Activated CD8-positive, alpha-beta T cell treated with anti-CD3 and anti-CD28 coated beads, Interleukin-2, amount 10 ng/mL, durations not matched to agents 7 days and 5 days (primary cell): ENCODE data around the gene SPTBN1. TPM values are rescaled to one million over a fixed set of nuclear protein-coding genes. Genes with fewer than 3 reads are reported as not detected.

Experiments
- ATAC-seq: fragments of 150-1000 bp; cut with Tn5 transposase; one replicate; pipeline ENCODE4 v1.10.0; 2021; ENCODE audit warnings: moderate library complexity
- CTCF ChIA-PET: fragments of 350-600 bp; sonication (Branson Sonifier 250); formaldehyde crosslinking; loops from one replicate; lab custom pipeline; 2021; ENCODE audit warnings: antibody characterized with exemption; lab: Charles Lee
- POLR2A ChIA-PET: fragments of 350-600 bp; sonication (Branson Sonifier 250); formaldehyde crosslinking; loops from one replicate; lab custom pipeline; 2021; ENCODE audit warnings: antibody characterized with exemption; lab: Charles Lee
- DNase-seq: peaks from one replicate; pipeline ENCODE4 v3.0.0-alpha.2; 2020
- H3K27ac Mint-ChIP-seq: one replicate; pipeline ENCODE4 v1.8.0; 2021; ENCODE audit warnings: mild to moderate bottlenecking, mixed read lengths
- H3K27me3 Mint-ChIP-seq: one replicate; pipeline ENCODE4 v1.8.0; 2021; ENCODE audit warnings: low read depth, mixed read lengths
- H3K36me3 Mint-ChIP-seq: one replicate; pipeline ENCODE4 v1.8.0; 2021; ENCODE audit warnings: low read depth, mixed read lengths
- H3K4me1 Mint-ChIP-seq: one replicate; pipeline ENCODE4 v1.8.0; 2021; ENCODE audit warnings: low read depth, mixed read lengths
- H3K4me3 Mint-ChIP-seq: one replicate; pipeline ENCODE4 v1.8.0; 2021; ENCODE audit warnings: mild to moderate bottlenecking, mixed read lengths
- H3K9me3 Mint-ChIP-seq: one replicate; pipeline ENCODE4 v1.8.0; 2022; ENCODE audit warnings: mixed read lengths; ENCODE audit not compliant: insufficient read depth
- total RNA-seq, 2 experiments: library from RNA; stranded (reverse); gene quantifications; one replicate each; pipeline ENCODE4 v1.2.3, GENCODE V29; 2021

The SPTBN1 gene
- total RNA-seq, 2 experiments from 2014 or later = 140 to 147 TPM

DNA sequence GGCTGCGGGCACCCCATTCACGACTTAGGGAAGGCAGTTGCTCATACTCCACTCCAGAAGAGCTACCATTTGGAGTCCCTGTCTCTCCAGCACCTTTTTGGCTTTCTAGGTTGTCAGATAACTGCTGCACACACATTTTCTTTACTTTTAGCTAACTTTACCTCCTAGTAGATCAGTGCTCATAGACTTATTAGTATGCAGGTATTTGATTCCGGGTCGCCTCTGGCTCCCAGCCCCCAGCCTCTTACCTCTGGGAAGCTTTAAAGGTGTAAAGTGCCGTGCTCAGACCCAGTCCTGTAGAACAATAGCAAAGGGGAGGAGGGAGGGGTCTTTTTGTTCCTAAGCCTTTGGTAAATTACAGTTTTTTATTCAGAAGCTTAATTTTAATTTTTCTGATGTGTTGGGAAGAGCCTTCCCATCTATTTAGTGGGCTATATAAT is 102.9 kb downstream of the SPTBN1 start:
- ChIA-PET CTCF (interaction anchor here (0.9 to 8.3 kb wide), 14 partner anchors 11 to 452 kb away, joined by 3 to 116 read pairs (median 15); no protein-coding TSS in a partner anchor), POLR2A (interaction anchor here (0.7 to 7.8 kb wide), 24 partner anchors 10 to 673 kb away, joined by 3 to 258 read pairs (median 4); partner anchors contain the start of genes ACYP2, CLHC1 and RPS27A)
- H3K27me3 Mint-ChIP-seq = no peaks in the 10 kb centered on the region
- peak overlapping the region; percentile 93 for H3K4me3 Mint-ChIP-seq
- peaks cover 44% of the 10 kb centered on the region for H3K4me1 Mint-ChIP-seq
- H3K9me3 Mint-ChIP-seq = no peaks in the 10 kb centered on the region
- H3K36me3 Mint-ChIP-seq = peaks cover 42% of the 10 kb centered on the region
- ATAC-seq (peak; percentile 11), DNase-seq (no peak)
- H3K27ac Mint-ChIP-seq = peak overlapping the region; percentile 90

- Mint-ChIP-seq H3K4me1 (peaks cover 50% of the 10 kb centered on the region), H3K4me3 (peak overlapping the region; percentile 93), H3K9me3 (no peaks in the 10 kb centered on the region), H3K36me3 (peaks cover 48% of the 10 kb centered on the region), H3K27ac (peak overlapping the region; percentile 90), H3K27me3 (no peaks in the 10 kb centered on the region)
- ChIA-PET POLR2A (interaction anchor here (0.7 to 7.8 kb wide), 24 partner anchors 11 to 673 kb away, joined by 3 to 258 read pairs (median 4); partner anchors contain the start of genes ACYP2, CLHC1, RPS27A and RTN4), CTCF (interaction anchor here (0.8 to 8.3 kb wide), 15 partner anchors 12 to 453 kb away, joined by 3 to 116 read pairs (median 15); no protein-coding TSS in a partner anchor)
- ATAC-seq (no peak), DNase-seq (no peak)
Measured at GRCh38 chr2:54559593-54560145, 103.5 kb downstream of the SPTBN1 start.

DNA sequence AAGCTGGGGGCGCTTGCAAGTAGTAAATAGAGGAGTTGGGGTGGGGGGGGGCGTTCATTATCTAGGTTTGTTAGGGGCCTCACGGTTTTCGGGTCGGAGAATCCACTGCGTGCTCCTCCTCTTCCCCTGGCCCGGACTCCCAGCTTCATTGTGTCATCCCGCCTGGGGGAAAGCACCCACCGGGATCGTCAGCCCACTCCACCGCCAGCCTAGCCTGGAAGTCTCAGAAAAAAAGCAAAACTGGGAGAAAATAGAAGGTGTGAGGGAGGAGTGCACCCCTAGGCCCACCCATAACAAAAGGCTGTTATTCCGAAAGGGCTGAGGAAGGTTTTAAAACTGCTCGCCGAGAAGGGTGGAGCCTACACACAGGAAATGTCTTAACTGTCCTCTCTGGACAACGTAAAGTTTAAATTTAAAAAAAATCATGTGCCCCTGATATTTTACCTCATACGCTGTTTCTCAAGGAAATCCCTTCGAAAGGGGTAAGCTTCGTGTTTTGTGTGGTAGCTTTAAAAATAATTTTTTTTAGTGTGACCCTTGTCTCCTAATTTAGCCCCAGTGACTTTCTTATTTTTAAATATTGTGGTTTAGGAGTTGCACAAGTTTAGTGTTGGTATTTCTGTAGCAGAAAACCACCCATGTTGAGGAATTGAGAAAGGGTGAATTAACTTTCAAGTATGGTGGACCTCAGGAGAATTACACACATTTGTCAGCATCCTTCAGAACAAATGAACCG is 104.2 kb downstream of the SPTBN1 start:
- H3K4me1 Mint-ChIP-seq = peaks cover 55% of the 10 kb centered on the region
- CTCF ChIA-PET = interaction anchor here (0.8 to 8.3 kb wide), 13 partner anchors 13 to 453 kb away, joined by 3 to 116 read pairs (median 14); no protein-coding TSS in a partner anchor
- no peaks in the 10 kb centered on the region for H3K27me3 Mint-ChIP-seq
- H3K27ac Mint-ChIP-seq = peak overlapping the region; percentile 90
- peak overlapping the region; percentile 93 for H3K4me3 Mint-ChIP-seq
- POLR2A ChIA-PET = interaction anchor here (0.6 to 7.8 kb wide), 23 partner anchors 8 to 672 kb away, joined by 3 to 258 read pairs (median 4); partner anchors contain the start of genes CLHC1, RPS27A and RTN4
- peaks cover 54% of the 10 kb centered on the region for H3K36me3 Mint-ChIP-seq
- ATAC-seq (peak; percentile 53), DNase-seq (peak; percentile 78)
- no peaks in the 10 kb centered on the region for H3K9me3 Mint-ChIP-seq

- H3K27ac Mint-ChIP-seq = peak overlapping the region; percentile 90
- ChIA-PET POLR2A (interaction anchor here (0.6 to 7.8 kb wide), 13 partner anchors 7 to 1106 kb away, joined by 3 to 258 read pairs (median 14); no protein-coding TSS in a partner anchor), CTCF (interaction anchor here (1.3 to 8.3 kb wide), 8 partner anchors 12 to 144 kb away, joined by 3 to 116 read pairs (median 4); no protein-coding TSS in a partner anchor)
- H3K36me3 Mint-ChIP-seq = peaks cover 58% of the 10 kb centered on the region
- no peaks in the 10 kb centered on the region for H3K27me3 Mint-ChIP-seq
- no peaks in the 10 kb centered on the region for H3K9me3 Mint-ChIP-seq
- DNase-seq = no peak
- no peak for ATAC-seq
- H3K4me3 Mint-ChIP-seq = peak overlapping the region; percentile 93
- peaks cover 54% of the 10 kb centered on the region for H3K4me1 Mint-ChIP-seq
Measured at GRCh38 chr2:54561010-54561409, 104.9 kb downstream of the SPTBN1 start.

GRCh38 chr2:54564439-54564838 is 108.3 kb downstream of the SPTBN1 start:
- Mint-ChIP-seq H3K4me1 (peaks cover 70% of the 10 kb centered on the region), H3K4me3 (no peak overlapping the region), H3K27me3 (no peaks in the 10 kb centered on the region), H3K27ac (no peak overlapping the region), H3K36me3 (peaks cover 60% of the 10 kb centered on the region), H3K9me3 (no peaks in the 10 kb centered on the region)
- POLR2A ChIA-PET = interaction anchor here (7.8 kb wide), 1 partner anchor 9 kb away, joined by 258 read pairs; no protein-coding TSS in a partner anchor
- ATAC-seq (no peak), DNase-seq (no peak)
- CTCF ChIA-PET = interaction anchor here (8.3 kb wide), 1 partner anchor 9 kb away, joined by 116 read pairs; no protein-coding TSS in a partner anchor

- Mint-ChIP-seq H3K27me3 (no peaks in the 10 kb centered on the region), H3K27ac (no peak overlapping the region), H3K4me3 (no peak overlapping the region), H3K36me3 (peaks cover 50% of the 10 kb centered on the region), H3K4me1 (peaks cover 81% of the 10 kb centered on the region), H3K9me3 (no peaks in the 10 kb centered on the region)
- DNase-seq = no peak
- POLR2A ChIA-PET = interaction anchor here (1.3 kb wide), 1 partner anchor 9 kb away, joined by 3 read pairs; no protein-coding TSS in a partner anchor
- CTCF ChIA-PET = interaction anchor here (1.2 kb wide), 1 partner anchor 22 kb away, joined by 3 read pairs; no protein-coding TSS in a partner anchor
- ATAC-seq = no peak
Measured at GRCh38 chr2:54565551-54565950, 109.4 kb downstream of the SPTBN1 start.

DNA sequence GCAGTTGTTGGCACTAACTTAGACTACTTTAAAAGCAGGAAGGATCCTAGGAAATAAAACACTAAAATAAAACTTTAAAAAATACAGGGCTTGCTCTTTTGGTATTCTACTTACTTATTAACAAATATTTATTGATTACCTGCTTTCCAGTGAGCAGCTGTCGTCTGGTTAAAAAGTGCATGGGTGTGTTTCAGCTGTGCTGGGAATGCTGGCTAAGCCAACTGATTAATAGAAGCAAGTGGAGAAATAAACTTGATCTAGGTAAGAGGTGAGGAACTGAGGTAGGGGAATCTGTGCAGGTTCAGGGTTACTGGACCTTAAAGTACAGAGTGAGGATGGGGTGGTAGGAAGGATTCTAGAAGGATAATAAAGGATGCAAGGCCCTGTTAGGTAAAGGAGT is 110.8 kb downstream of the SPTBN1 start:
- peak overlapping the region; percentile 56 for H3K27ac Mint-ChIP-seq
- H3K27me3 Mint-ChIP-seq = no peaks in the 10 kb centered on the region
- H3K9me3 Mint-ChIP-seq = no peaks in the 10 kb centered on the region
- peaks cover 41% of the 10 kb centered on the region for H3K36me3 Mint-ChIP-seq
- peaks cover 86% of the 10 kb centered on the region for H3K4me1 Mint-ChIP-seq
- DNase-seq = no peak
- no peak for ATAC-seq
- no peak overlapping the region for H3K4me3 Mint-ChIP-seq
- CTCF ChIA-PET = no interaction called here
- POLR2A ChIA-PET = interaction anchor here (1.0 kb wide), 1 partner anchor 9 kb away, joined by 4 read pairs; no protein-coding TSS in a partner anchor

- Mint-ChIP-seq H3K36me3 (peaks cover 31% of the 10 kb centered on the region), H3K4me3 (peak overlapping the region; percentile 68), H3K9me3 (no peaks in the 10 kb centered on the region), H3K4me1 (peaks cover 89% of the 10 kb centered on the region), H3K27ac (peak overlapping the region; percentile 84), H3K27me3 (no peaks in the 10 kb centered on the region)
- CTCF ChIA-PET = interaction anchor here (0.7 to 8.8 kb wide), 4 partner anchors 8 to 27 kb away, joined by 3 to 116 read pairs (median 4); no protein-coding TSS in a partner anchor
- POLR2A ChIA-PET = interaction anchor here (1.3 to 9.1 kb wide), 4 partner anchors 8 to 23 kb away, joined by 5 to 258 read pairs (median 8); no protein-coding TSS in a partner anchor
- no peak for ATAC-seq
- DNase-seq = no peak
Measured at GRCh38 chr2:54568876-54569321, 112.8 kb downstream of the SPTBN1 start.

DNA sequence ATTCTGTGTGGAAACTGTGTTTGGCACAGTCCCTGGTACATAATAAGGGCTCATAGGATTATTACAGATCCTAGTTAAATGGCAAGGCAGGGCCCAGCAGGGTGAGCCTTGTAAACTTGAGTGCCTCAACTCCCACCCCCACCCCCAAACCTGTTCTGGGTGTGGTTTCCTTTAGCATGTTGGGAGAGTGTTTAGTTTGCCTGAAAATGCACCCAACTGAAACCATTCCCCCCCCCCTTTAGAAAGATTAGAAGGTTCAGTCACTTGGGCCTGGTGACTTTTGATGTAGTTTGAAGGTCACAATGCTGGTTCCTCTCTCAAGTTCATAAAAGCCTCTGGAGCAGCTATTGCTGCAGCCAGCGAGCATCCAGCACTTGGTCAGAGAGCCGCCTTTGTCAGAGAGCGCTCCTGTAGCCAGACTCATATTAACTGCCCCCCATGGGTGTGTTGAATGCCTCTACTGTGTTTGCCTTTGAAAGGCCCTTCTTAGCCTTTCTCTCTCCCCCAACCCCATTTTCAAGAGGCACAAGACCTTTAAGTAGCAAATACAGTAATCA is 113.7 kb downstream of the SPTBN1 start:
- H3K4me3 Mint-ChIP-seq = peak overlapping the region; percentile 68
- DNase-seq (peak; percentile 67), ATAC-seq (peak; percentile 5)
- H3K27ac Mint-ChIP-seq = peak overlapping the region; percentile 84
- no peaks in the 10 kb centered on the region for H3K9me3 Mint-ChIP-seq
- H3K27me3 Mint-ChIP-seq = no peaks in the 10 kb centered on the region
- ChIA-PET CTCF (interaction anchor here (0.7 to 8.8 kb wide), 5 partner anchors 9 to 95 kb away, joined by 3 to 116 read pairs (median 3); no protein-coding TSS in a partner anchor), POLR2A (interaction anchor here (1.2 to 9.1 kb wide), 6 partner anchors 9 to 37 kb away, joined by 5 to 258 read pairs (median 6); no protein-coding TSS in a partner anchor)
- H3K4me1 Mint-ChIP-seq = peaks cover 89% of the 10 kb centered on the region
- peaks cover 25% of the 10 kb centered on the region for H3K36me3 Mint-ChIP-seq

- CTCF ChIA-PET = interaction anchor here (1.0 to 8.8 kb wide), 5 partner anchors 9 to 95 kb away, joined by 3 to 116 read pairs (median 8); no protein-coding TSS in a partner anchor
- Mint-ChIP-seq H3K4me1 (peaks cover 89% of the 10 kb centered on the region), H3K36me3 (peaks cover 24% of the 10 kb centered on the region), H3K27me3 (no peaks in the 10 kb centered on the region), H3K9me3 (no peaks in the 10 kb centered on the region), H3K27ac (peak overlapping the region; percentile 84), H3K4me3 (peak overlapping the region; percentile 68)
- ATAC-seq (no peak), DNase-seq (no peak)
- POLR2A ChIA-PET = interaction anchor here (1.2 to 9.1 kb wide), 6 partner anchors 10 to 36 kb away, joined by 5 to 258 read pairs (median 6); no protein-coding TSS in a partner anchor
Measured at GRCh38 chr2:54570321-54570855, 114.3 kb downstream of the SPTBN1 start.
